ENCODE measurements around the gene CNPPD1.

Gene CNPPD1

DNA sequence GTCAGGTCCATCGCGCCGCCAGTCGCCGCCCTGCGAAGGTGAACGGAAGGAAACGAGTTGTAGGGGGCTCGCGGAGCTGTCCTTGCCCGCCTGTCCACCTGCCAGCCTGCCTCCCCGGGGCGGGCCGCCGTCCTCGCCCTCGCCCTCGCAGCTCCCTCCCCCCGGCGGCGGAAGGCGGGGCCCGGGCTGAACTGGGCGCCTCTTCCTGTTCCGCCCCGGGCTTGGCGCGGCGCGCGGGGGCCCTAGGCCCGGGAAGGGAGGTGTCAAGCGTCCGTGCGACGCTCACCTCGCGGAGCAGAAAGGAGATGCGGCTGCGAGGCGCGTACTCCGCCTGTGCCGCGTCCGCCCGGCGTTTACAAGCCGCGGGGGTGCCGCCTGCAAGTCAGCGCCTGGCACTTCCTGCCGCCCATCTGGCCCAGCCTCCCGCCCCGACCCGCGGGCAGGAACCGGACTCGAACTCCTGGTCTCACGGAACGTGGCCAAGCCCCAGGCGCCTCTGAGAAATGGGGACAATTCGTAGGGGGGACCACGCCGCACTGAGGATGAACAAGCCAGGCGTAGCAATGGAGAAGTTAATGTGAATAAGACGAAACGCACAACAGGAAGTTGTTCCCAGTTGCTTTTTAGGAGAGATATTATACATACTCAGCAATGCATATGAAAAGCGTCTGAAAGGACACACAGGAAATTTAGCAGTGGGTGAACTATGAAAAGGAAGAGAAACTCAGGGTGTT, at the start of gene CNPPD1:
CNPPD1 (minus strand) TSS at position 108 of the 734 bp plus-strand sequence; CDS start at position 11, 97 bp downstream.
- DNase-seq, result peak; percentile 91

DNA sequence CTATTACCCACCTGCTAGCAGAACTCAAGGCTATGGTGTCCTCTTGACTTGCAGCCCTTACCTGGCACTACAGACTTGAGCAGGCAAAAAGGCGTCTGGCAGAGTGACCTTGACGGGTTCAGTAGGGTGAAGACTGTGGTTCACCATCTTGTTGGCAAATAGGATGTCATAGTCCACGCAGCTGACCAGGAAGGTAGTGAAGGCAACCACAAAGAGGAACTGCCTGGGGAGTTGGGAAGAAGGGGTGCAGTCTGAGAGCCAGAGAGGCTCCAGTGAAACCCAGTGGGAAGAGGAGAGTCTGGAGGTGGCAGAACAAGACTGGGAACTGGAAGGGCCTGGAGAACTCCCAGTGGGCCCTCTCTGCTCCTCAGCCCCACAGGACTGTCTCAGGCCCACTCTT, 48.6 kb upstream of the CNPPD1 start:
- DNase-seq, result no peak

DNA sequence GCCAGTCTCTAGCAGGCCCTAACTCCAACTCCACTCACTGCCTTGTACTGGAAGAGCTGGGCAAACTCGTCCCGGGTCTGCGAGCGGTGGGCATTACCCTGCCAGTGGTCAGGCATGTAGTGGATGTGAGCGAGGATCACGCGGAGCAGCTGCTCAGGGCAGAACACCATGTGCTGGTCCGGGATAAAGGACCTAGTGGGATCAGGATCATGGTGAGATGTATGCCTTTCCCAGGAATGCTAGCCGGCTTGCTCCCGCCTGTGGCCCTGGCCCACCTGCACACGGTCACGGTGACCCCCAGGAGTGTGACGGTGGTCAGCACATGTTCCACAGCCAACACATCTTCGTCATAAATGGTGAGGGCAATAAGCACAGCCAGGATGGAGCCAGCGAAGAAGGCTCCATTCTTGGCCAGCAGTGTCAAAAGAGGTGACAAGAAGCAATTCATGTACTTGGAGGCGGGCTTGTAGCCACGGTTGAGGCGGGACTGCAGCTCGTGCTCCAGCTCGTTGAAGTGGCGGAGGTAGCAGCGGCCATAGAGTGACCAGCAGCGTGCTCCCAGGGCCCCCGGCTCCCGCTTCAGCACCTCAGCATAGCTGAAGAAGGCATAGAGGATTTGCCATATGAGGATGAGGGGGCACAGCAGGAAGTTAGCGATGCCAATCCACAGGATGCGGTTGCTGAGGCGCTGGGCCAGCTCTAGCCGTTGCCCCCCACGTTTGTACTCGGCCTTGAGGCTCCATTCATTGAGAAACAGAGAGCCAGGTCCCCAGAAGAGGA, 47.3 kb upstream of the CNPPD1 start:
- DNase-seq, result no peak

DNA sequence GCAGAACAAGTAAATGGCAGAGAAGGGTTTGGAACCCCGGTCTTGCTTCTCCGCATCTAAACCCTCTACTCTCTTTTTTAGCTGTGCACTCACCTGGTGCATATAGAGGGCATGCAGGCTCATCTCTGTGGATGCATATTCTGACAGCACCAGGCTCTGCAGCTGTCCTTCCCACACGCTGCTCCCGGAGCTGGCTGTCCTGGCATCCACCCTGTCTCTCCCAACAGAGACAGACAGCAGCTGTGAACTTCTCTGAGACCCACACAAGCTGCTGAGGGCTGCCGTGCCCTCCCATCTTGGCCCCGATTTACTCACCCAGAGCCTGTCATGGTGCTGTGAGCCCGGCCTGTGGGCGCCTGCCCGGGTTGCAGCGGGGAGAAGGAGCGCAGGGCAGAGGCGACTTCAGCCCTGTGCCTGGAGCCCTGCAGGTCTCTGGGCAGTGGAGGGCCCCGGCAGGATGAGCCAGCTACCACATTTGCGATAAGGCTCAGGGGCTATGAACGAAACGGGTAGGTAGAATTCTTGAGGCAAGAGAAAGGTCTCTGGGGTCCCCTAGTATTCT, 45.3 kb upstream of the CNPPD1 start:
- no peak for DNase-seq

DNA sequence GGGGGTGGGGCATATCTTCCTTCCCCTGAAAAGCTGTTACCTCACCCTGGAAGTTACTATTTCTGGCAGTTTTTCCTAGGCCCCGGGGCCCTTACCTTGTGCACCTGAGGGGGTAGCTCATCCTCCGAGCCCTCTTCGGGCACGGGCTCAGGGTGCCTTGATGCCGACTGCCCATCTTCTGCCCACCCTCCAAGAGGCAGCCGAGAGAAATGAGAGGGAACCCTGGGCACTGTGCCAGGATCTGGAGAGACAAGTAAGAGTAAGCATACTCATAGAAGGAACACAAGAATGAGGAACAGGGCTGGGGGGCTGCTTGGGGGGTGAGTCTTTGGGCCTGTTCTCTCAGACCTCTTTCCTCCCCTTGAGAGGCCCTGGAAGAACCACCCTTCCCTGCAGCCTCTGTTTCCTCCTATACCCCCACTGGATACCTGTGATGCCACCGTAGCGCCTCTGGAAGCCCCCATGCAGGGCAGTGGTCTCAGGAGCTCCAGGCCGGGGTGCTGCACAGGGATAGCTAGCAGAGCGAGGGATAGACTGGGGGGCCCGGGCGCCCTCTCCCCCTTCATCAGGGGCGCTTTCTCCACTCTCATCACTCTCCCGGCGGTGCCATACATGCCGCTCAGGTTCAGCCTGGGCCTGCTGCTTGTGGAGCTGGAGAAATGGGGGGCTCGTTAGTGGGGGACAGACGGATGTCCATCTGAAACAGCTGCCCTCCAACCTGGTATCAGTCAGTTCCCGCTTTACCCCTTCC, 44.1 kb upstream of the CNPPD1 start:
- no peak for DNase-seq

DNA sequence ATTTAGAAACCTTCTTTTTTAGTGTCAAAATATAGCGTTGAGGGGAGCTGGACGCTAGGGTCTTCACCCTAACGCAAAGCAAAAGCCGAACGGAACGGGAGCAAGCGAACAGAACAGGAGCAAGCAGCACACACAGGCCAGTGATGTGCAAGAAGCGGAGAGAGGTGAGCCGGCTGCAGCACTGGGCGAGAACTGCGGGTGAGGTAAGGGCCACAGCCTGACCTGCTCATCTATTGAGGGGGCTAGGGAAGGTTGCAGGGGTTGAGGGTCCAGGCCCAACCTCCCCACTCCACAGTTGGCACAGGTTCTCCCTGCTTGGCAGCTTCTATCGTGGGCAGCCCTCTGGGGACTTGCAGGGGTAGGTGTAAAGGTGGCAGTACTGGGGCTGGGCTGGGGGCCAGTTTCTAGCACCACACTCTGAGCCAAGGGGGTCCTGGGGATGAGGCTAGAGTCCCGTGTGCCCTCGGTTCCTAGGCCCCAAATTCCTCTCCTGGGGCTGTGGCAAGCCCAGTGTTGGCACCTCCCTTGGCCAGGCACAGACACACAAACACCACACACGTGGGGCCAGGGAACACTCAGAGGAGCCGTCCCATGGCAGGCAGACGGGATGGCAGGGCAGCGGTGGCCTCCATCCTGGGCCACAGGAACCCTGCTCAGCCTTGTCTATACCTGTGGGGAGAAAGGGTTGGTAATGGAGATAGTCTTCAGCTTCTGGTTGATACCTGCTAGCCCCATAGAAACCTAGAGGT, 43.2 kb upstream of the CNPPD1 start:
- DNase-seq, result no peak

DNA sequence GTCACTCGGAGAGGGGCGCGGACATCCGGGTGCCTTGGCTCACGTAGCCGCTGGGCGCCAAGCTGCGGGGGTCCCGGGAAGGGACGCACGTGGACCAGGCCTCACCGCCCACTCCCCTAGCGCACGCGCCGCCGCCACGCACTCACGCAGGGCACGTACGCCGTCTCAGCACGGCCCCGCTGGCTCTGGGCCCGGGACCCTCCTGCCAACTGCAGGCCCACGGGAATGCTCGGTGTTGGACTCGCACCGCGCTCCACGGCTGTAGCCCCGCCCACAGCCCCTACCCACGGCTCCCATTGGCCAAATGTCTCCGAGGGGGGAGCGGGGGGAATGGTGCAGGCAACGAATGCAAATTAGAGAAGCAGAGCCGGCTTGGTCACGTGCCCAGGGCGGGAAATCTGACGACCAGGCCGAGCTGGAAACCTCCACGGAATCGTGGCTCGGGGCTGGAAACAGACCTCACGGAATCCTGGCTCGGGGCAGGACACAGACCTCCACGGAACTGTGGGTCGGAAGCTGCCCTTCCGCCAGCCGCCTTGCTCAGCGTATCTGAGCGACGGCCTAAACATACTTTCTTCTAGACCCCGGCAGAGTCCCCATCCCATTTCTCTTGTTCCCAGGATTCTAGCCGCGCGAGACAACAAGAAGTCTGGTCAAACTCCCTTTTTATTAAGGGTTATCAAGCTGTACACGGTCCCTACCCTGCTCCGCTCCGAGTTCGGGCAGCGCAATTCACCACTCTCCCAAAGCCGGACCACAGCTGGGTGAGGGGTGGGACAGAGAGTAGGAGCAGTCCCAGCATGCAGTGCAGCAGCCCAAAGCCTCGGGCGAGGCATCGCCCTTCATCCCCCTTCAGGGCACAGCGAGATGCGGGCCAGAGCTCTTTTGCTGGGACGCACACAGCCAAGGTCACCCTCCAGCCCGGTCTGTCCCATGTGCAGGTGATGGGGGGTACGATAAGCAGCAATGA, 42.3 kb upstream of the CNPPD1 start, which contains the start of gene ABCB6:
ABCB6 (minus strand) TSS at position 227 of the 970 bp plus-strand sequence. CDS start 285 bp downstream, outside the sequence.
- DNase-seq, result peak; percentile 92

DNA sequence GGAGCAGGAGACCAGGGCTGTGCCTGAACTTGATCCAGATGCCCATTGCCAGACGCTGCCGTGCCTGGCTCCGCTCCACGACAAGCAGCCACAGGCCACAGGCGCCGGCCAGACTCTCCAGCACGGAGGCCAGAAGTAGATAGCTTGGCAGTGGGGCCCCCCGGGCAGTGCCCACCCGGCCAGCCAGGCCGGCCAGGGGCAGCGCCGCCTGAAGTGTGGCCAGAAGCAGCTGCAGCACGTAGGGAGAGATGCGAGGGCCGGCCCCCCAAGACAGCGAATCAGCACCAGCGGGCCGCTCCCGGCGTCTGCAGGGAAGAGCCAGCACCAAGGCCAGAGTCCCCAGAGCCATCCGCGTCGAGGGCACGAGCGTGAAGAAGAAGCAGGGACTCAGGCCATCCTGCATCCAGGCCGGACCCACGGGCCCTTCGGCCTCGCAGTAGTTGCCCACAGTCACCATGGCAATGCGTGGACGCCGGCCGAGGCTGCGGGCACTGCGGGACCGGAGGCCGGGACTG, 41.5 kb upstream of the CNPPD1 start:
- DNase-seq, result no peak

DNA sequence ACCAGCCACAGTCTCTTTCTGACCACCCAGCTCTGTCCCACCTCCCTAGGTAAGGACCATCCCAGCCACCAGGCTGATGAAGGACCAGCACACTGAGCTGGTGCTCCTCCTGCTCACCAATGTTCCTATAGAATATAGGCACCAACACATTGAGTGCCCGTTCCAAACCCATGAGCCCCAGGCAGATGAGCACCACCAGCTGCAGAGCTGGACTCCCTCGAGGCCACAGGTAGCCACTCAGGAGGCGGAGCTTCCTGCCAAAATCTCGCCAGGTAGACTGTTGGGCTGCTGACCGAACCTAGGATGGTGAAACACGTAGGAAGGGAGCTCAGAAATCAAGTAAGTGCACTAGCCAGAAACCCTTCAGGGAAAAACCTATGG, 39.8 kb upstream of the CNPPD1 start:
- no peak for DNase-seq

DNA sequence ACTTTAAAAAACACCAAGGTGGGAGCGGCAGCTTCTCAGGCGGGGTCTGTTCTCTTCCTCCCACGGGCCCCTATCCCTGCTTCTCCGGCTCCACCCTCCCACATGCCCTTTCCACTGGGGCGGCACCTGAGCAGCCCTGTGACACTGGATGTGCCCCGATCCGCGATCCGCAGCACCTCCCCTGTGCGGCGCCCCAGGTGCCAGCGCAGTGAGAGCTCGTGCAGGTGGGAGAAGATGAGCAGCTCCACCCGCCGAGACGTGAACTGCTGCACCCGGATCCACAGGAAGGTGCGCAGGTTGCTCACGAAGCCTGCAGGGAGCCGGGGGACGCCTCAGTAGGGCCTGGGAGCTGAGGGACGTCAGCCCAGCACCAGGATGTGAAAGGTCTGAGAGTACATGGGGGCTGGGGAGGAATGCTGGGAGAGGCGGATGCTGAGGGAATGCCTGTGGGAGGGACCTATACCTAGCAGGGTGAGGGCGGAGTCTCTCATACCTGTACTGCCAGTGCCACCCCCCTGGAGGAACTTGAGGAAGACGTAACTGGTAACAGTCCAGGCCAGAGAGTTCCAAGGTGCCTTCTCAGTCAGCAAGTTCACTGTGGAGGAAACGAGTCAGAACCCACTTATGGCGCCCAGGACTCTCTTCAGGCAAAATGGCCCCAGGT, 39.3 kb upstream of the CNPPD1 start:
- DNase-seq, result no peak

DNA sequence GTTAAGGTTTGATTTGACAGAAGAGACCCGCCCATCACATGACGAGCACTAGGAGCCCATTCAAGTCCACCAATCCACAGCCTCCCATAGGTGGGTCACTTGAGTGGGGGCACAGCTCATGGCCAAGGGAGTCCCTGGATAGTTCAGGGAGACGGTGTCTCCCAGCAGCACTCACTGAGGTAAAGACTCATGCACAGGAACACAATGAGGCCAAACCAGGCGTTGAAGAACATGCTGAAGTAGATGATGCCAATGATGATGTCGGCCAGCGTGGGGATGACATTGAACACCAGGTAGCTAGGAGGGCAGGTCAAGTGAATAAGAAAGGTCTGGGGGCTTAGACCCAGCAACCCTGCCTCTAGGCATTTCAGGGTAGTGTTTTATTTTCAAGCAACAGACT, 38.1 kb upstream of the CNPPD1 start:
- DNase-seq, result no peak

DNA sequence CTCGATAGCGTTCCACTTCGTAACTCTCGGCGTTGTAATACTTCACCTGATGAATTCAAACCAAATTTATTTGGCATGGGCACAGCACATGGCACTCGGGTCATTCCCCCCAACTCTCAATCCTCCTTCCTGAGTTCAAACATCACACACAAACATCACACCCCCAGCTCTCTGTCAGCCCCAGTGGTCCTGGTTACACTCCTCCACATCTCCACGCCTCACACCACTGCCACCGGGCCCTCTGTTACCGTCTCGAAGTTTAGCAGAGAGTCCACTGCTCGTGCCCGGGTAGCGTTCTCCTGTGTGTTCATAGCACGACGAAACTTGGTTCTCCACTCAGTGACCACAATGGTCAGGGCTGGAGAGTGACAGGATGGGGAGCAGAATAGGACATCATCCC, 37.4 kb upstream of the CNPPD1 start:
- no peak for DNase-seq

DNA sequence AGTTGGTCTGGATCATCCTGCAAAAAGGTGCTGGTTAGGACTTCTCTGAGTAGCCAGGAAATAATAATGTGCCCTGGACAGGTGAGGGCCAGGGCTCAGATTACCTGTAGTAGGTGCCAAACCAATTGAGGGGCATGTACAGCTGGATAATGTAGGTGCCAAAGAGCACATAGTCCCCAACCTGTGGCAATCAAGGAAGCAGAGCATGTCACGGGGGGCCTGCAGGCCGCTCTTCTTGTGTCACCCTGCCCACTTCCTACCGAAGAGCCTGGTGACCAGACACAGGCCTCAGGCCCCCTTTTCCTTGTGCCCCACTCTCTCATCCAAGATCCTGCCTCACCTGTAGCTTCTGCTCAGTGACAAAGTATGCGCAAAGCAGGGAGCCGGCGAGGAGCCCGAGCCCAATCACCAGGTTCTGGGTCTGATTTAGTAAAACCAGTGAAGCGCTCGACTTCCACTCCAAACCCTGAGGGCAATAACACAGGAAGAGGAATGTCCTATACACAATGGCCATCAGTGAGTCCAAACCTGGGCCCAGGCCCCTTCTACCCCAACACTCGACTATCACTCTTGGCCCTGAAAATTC, 36.9 kb upstream of the CNPPD1 start:
- no peak for DNase-seq

DNA sequence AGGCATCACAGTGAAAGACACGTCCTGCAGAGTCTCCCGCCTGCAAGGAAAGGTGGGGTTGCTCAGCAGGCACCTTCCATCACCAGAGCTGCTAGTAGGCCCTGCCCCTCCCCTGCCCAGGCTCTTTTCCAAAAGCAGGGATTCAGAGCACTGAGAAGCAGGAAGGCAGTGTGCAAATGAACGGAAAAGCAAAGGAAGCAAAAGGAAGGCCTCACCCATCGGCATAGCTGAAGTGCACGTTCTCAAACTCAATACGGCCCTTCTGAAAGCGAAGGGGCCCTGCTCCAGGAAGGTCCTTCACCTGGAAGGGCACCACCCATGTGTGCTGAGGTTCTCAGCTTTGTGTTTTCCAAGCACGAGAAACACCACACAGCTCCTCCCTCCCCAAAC, 36.3 kb upstream of the CNPPD1 start:
- no peak for DNase-seq

DNA sequence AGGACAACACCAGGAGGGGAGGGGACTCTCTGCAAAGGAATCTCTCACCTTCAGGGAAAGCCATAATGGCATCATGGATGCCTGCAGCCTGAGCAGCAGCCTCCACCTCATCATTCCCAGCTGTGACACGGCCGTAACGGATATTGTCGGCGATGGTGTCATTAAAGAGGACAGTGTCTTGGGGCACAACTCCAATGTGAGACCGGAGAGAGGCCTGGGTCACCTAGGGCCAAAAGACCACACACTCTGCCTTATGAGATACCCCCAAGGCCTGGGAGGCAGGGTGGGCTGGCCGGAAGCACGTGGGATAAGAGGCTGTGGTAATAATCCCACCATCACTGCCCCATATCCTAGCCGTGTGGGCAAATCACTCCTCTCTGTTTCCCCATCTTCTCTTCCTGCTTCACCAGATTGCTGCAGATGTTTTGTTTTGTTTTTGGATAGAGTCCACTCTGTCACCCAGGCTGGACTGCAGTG, 34.2 kb upstream of the CNPPD1 start:
- no peak for DNase-seq

DNA sequence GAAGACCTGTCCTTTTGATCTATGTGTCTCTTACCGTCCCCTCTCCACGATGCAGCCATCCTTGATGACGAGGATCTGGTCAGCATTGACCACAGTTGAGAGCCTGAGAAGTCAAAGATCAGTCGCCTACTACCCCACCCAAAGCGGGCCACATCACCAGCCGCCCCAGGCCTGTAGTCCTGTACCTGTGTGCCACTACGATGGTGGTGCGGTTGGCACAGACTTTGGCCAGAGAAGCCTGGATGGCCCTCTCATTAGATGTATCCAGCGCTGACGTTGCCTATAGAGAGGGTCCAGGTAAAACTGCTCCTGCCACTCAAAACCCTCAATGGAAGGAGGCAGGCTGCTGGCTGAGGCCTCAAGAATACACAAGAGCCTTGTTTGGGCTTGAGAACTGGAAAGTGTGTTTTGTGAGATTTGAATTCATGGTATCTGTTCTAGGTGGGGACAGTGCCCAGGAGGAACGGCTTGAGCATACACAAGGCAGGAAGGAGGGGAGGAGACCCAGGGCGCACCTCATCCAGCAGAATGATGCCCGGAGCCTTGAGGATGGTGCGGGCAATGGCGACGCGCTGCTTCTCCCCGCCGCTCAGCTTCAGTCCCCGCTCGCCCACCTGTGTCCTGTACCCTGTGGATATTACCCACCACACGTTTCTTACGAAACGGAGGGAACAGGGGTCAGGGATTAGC, 33.6 kb upstream of the CNPPD1 start:
- DNase-seq, result no peak

DNA sequence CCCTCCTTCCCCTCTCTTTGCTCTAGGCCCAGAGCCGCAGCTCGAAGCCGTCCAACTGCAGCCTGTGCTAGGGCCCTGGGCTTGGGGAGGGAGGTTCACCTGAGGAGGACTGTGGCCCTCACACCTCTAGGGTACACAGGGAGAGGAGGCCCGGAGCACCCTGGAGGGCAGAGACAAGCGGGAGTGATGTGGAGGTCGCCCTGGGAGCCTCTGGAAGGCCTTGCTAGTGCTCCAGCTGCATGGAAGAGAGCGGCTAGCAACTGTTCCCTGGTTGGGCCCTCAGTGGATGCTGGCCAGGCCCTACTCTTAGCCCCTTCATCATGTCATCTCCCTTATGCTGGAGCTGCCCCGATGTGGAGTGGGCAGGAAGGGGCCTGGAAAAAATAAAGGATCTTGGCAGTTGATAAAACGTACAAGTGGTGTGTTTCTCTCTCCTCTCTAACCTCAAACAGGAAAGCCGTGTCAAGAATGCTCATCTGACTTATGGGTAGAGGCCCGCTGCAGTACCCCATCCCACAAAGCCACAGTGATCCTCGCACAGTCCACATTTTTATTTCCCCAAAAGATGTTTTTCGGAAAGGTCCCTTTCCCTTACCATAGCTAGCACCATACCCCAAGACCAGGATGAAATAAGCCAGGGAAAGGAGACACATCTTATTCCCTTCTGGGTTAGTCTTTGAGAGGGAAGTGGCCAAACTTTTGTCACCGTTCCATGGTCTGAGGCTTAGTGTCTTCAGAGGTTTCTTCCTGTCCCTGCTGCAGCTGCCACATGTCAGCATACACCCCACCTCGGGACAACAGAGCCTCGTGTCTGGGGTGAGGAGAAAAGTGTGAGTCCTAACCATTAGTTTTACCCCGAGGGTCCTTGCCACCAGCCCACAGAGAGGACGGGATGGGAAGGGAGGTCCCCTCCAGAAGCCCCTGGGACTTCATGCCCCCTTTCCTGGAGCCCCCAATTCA, 32.8 kb upstream of the CNPPD1 start:
- no peak for DNase-seq

All from activated CD8-positive, alpha-beta memory T cell treated with anti-CD3 and anti-CD28 coated beads, Interleukin-2, amount 50 U/mL, for 48 hours (primary cell).